GM19043 (cell line): ENCODE results near the gene JAML.

ENCODE experiments used
- ATAC-seq: cut with Tn5 transposase; IDR thresholded peaks from one replicate; pipeline ENCODE4 v1.9.1; 2021; ENCODE audit warnings: low read depth; ENCODE audit not compliant: unreplicated experiment

JAML gene

DNA sequence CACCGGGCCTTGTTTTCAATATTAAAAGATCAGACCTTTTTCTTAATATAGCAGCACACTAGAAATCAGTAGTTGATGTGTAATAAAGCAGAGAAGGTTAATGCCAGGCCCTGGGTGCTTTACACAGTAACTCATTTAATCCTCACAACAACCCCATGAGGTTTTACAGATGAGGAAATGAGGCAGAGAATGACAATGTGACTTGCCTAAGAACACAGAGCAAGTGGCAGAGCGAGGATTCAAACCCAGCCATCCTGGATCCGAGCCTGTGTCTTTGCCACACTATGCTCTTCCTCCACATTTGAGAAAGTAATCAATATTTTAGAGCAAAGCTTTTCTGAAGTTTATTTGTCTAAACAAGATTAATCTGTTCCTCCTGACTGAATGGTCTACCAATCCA lies 7.2 kb downstream of the JAML start:
- ATAC-seq, result no peak

DNA sequence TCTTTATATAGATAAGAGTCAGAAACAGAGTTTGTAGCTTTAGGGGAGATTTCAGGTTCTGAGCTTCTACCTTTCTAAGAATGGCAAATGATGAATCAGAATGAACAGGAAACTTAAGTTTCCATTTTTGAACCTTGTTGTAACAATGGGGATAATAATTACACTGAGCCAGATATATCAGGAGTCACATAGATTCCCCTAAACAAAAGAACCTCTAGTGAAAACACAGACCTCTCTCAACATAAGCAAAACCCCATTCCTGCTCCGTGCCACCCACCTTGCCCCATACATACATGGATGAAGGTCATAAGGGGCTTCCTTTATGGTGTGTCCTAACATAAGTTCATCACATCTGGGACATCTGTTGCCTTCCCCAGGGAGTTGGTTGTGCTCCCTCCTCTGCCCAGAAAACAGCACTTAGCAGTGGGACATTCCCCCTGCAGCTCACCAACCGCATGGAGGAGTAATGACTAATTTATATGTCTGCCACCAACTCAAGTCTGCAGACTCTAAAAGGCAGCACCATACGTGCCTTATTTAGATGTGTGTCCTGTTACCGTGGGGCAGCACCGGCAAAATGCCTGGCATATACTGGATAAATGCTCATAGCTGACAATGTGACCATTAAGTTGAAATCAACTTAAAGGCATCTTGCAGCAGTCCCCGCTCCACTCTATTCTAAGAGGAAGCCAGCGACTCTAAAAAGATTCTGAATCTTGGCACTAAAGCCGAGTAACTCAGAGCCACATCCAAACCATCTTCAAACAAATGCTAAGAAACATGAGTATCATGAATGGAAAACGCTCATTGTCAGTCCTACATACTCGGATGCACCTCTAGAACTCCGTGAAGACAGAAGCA lies 8.0 kb downstream of the JAML start:
- ATAC-seq, result no peak

DNA sequence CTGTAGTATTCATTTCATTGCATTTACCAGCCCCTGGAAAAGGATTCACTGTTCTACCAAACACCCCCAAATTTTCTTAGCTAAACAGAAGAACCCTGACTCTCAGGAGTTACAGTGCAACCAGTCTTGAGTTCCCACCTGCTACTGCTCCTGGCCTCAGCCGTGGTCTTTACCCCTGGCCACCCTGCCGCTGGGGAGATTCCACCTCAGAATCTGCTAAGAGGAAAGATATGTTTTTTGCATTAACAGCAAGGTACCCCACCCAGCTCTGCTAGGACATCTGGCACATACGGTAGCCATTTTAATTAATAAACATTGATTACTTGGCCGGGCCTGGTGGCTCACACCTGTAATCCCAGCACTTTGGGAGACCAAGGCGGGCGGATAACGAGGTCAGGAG lies 9.0 kb downstream of the JAML start:
- no peak for ATAC-seq

DNA sequence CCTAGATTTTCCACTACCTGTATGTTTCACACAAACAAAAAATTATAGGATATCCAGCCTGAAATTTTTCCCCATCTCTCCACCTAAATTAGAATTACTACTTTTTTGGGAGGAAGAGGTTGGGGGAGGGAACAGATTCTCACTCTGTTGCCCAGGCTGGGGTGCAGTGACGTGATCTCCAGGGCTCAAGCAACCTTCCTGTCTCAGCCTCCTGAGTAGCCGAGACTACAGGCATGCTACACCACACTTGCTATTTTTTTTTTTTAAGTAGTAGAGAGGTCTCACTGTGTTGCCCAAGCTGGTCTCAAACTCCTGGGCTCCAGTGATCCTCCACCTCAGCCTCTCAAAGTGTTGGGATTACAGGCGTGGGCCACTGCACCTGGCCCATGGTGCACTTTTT lies 9.5 kb downstream of the JAML start:
- no peak for ATAC-seq

DNA sequence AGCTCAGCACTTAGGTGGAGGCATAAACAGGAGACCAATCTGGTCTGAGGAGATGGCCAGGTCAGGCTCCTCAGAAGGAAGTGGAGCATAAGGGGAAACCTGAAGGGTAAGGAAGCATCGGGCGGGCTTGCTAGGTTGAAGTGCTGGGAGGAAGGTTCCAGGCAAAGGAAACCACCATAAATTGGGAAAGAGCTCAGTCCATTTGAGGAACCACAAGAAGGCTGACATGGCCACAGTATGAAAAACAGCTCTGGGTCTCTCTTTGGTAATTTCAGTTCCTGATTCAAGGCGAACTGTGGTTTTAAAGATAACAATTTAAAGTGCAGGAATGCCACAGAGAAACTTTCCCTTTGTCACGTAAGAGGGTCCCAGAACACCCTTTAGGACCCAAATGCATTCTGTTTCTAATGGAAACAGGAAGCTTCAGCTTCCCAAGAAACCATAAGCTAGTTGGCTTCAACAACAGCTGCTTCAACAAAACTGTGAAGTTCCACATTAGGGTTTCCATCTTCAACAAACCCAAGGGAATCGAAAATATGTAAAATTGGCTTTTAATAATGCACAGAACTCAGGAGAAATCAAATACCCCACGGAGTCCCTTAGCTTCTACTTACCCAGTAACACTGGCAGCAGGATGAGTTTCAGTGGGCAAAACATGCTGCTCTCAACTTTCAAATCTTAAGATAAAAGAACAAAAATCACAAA lies 10.4 kb downstream of the JAML start:
- ATAC-seq, result no peak

DNA sequence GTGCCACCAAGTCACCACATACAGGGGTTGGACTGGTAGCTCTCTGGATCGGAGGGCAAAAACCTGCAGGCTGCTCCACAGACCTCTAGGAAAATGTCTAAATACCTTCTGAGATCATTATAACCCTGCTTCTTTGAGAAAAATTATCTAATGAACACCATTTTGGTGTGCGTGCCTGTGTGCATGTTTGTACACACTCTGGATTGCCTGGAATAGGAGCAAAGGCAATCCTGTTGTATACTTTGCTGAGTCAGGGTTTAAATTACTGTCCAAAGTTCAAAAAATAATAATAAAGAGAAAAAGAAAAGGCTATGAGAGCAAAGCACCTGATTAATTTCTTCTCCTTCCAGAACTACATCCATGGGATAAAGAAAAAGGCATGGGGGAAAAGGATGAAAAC lies 11.0 kb downstream of the JAML start:
- ATAC-seq, result no peak

DNA sequence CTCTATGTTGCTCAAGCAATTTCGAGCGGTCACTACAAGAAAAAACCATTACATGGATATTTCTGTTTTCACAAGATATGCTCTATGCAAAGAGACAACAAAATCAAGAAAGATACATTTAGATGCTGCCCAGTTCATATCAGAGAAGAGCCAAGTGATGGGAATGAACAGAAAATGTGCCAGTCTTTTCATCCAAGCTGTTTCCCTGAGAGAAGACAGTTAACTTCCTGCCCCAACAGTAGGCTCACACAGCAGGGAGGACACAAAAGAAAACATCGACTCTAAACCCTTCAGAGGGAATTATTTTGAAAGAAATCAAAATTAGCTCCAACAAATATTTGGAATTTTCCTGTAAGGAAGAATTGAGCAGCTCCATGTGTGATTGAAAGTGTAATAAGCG lies 11.6 kb downstream of the JAML start:
- no peak for ATAC-seq

DNA sequence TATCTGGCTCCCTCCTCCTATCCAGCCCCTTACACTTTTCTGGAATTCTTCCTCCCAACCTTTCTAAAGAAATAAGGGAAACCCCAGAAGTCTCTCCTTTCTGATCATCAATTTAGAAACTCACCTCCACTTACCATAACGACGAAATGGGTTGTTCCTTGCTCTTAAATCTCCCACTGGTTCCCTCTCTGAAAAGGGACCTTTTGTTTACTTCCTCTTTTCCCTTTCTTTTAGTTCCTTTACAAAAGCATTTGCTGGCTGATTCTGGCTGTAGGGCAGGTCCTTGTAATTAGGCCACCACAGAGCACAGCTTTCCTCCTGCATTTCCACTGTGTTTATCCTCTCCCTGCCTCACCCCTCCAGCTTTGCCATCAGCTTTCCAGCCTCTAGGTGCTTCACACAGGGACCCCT lies 12.0 kb downstream of the JAML start:
- no peak for ATAC-seq

DNA sequence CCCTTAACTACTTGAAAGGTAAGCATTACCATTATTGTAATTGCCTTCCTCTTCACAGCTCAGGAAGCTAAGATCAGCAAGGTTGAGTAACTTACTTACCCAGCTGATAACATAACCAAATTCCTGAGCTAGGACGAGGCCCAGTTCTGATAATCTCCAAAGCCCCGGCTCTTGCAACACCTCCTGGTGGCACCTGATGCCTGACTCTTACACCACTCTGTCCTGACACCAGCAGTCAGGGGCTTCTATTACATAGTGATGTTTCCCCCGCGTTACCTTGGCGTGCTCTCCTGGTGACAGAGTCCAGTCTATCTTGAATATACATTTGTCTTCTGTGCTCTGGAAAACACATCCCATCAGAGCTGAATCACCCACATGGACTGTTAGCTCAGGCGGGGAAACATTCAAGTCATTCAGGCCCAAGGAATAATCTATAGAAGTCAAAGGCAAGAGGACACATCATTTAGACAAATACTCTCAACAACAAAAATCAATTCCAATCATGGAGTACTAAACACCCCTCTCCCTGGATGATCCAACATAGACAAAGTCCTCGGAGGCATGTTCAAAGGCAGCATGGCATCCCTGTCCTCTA lies 12.6 kb downstream of the JAML start:
- ATAC-seq, result no peak

DNA sequence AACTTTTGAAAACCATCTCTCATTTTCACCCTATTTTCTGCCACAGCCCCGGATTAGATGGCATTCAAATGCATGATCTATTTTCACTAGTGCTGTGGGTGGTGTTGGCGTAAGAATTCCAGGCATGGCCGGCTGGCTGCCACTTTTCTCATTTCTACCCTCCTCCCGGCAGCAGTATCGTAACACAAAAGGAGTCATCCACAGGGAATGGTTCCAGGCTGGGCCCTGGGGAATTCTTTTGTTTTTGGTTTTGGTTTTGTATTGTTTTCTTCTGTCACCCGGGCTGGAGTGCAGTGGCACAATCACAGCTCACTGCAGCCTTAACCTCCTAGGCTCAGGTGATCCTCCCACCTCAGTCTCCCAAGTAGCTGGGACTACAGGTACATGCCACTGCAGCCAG lies 13.8 kb downstream of the JAML start:
- ATAC-seq, result no peak

DNA sequence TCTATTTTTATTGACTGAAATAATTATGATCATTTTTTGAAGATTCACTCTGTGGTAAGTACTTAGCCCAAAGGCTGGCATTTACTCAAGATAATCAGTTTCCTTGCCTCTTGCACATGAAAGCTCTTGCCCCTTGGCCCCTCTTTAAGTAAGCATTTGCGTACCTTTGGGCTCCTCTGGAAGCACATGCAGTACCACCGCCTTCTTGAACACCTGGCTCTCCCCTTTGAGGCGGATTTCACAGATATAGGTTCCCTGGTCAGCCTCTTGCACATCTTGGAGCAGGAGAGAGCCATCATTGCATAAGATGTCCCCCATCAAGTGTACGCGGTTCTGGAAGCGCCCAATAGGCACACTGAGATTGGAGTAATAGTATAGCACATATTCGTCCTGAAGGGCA lies 14.5 kb downstream of the JAML start:
- no peak for ATAC-seq

DNA sequence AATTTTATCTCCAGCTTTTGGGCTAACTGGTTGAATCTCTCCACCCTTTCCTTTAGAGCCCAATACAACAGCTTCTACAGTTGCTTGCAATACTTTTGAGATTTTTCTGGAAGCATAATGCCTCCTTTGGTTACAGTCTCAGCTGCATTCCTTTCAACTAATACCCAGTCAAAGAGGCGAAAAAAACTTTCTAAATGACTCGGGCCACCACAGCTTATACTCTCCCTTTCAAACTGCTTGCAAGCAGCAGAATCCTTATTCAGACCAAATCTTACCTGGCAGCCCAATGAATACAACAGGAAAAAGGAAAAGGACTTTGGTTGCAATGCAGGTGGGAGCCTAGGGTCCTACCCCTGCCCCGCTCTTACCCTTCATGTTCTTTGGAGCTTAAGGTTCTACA lies 15.8 kb downstream of the JAML start:
- no peak for ATAC-seq

DNA sequence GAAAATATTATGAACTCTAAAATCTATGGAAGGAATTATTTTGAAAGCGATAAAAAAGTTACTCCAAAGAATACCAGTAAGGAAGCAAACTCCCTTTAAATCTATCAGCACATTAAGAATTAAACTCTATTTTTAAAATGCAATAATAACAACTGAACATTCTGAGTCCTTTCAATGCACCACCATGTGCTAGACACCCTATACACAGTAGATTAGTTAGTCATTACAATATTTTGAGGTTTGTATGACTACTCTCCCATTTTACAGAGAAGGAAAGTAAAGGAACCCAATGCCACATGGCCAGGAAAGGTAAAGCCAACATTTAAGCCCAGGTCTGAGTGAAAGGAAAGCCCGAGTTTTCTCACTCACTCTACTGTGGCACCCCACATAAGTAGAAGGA lies 17.7 kb downstream of the JAML start:
- no peak for ATAC-seq

DNA sequence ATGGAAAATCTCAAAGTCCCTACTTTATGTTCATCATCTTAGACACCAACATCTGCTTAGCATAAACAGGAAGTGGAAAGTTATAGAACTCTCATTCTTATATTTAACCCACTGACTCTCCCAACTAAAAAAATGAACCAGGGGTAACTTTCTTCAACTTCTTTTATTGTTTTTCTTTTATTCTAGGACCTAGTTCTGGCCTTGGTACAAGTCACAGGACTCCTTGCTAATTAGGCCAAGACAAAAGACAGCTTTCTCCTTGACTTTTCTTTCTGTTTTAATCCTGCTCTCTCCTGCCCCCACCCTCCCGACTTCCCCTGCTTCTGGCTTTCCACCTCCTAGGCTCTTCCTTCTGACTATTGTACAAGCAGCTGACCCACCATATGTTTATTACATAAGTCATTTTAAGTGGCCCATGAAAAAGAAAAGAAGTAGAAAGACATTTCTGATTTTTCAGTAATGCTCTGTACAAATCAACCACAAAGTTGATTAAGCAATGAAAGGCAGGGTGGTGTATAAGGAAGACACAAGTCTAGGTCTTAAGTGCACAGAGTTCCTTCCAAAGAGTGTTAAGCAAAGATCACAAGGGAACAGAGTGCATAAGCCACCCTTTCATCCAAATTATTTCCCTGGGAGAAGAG lies 18.3 kb downstream of the JAML start:
- ATAC-seq, result no peak

DNA sequence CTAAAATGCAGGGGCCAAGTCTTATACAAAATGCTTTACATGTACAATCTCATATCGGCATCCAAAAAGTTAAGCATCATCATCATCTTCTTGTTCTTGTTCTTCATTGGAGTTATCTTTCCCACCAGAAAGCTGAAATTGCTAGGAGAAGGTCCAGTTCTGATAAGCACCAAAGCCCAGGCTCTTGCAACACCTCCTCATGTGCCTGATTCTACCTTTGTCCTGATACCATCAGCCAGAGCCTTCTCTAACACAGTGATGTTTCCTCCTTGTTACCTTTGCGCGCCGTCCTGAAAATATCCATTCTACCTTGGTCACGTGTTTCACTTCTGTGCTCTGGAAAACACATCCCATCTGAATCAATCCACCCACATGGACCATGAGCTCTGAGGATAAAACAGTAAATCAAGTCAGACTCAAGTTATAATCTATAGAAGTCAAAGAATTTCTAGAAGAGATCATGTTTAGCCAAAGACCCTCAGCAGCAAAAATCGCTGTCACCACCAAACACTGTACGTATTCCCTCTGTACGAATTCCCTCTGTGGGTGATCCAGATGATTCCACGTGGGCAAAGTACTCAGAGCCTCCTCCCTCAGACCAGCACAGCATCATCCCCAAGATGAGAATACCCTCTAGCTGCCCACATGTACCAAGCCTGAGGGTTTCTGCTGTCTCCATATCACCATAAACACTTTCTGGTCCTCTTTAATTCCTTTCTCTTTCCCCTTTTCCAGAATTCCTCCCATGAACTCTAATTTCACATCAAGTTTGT lies 19.0 kb downstream of the JAML start:
- no peak for ATAC-seq

DNA sequence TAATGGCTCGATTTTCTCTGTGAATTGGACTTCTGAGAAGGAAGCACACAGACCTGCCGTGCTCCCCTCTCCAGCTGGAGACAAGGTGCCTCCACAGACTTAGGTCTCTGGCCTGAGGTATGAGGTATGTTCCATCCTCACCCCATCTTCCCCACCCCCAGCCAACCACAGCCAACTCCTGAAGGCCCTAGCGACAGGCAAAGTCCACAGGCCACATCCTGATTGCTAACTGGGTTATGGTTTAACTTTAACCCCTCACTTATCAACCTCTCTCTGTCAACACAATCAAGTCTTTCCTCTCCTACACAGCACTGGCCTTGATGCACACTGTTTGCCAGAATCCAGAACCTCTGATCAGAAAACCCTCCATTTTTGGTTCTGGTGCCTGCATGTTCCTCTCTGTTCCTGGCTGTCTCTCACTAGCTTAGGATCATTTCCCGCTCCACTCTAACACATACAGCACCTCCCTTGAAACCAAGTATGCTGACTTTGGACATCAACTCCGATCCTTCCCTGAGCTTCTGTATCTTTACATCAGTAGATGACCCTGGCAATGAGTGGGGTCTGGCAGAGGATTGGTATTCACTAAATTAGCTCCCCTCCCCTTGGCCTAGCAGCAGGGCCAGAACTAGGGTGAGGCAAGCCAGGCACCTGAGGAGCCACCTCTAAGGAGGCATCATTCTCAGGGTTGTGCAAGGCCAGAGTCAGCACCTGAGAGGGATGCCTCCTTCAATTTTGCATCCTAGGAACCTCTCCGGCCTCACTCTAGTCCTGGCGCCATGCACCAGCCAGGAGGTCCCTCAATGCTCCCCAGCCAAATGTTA lies 22.0 kb downstream of the JAML start:
- ATAC-seq, result peak; percentile 62

DNA sequence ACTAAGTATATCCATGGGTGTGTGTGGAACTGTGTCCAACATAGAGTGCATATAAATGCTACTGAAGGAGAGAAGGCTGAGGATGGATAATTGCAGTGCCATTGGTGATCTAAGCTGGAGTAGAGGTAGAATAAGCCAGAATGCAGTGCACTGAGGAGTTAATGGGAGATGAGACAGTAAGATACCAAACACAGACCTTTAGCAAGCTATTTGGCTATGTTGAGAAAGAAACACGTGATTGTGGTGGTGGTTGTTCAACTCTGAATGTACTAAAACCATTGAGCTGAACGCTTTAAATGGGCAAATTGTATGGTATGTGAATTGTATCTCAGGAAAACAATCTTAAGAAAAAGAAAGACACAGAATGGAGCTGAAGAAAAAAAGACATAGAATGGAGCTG lies 22.8 kb downstream of the JAML start:
- no peak for ATAC-seq

DNA sequence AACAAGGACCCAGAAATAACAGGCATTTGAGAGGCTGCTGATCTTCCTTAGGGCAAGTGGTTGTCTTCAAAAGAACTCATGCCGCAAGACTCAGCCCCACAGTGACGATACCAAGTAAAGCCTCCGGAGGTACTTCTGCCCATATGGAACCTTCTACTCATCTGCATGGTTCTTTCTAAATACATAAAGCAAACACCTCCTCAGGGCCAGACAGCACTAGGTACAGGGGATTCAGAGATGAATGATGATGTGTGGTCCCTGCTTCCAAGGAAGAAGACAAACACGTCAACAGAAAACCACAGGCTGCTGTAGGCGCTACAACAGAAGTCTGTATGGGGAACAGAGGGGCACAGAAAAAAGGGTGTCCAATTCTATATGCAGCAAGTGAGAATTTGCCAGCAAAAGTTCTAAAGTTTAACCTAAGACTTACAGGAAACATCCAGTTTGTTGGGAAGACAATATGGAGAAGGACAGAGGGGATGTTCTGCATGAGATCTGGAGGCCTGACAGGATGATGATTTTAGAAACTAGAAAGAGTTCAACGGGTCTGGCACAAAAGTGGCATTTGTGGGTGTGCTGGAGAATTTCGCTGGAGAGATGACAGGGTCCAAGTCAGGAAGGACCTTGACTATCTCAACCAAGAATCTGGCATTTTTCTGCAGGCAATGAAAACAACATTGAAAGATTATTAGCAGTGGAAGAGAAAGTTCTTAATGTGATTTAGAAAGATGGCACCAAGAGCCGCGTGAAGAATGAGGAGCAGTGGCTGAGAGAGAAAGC lies 23.7 kb downstream of the JAML start:
- no peak for ATAC-seq

DNA sequence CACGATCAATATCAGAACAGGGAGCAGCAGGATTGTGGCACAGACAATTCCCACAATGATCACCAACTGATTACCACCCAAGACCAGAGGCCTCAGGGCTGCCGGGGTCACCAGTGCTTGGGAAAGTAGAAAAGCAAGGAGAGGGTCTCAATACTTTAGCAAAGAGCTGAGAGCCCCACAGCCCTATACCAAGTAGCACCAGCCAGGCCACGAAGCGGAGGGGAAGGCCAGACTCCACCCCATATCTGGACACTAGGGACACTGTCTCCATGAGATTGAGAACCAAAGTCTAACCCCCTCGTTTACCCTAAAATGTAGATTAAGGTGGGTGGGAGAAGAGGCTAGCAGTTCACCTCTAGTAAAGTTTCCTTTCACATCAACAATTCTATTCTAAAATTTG lies 24.3 kb downstream of the JAML start:
- ATAC-seq, result no peak
